GM19328 (cell line): ENCODE measurements around the gene USP16.
"Not testable (repeated sequence)": the region's sequence is repeated elsewhere in the genome, so short reads cannot be mapped to it uniquely, and the experiment has no call there.

Source experiments
- ATAC-seq: cut with Tn5 transposase; IDR thresholded peaks from one replicate; pipeline ENCODE4 v1.9.1; 2021; ENCODE audit warnings: mild to moderate bottlenecking, moderate library complexity; ENCODE audit not compliant: unreplicated experiment

Gene USP16

DNA sequence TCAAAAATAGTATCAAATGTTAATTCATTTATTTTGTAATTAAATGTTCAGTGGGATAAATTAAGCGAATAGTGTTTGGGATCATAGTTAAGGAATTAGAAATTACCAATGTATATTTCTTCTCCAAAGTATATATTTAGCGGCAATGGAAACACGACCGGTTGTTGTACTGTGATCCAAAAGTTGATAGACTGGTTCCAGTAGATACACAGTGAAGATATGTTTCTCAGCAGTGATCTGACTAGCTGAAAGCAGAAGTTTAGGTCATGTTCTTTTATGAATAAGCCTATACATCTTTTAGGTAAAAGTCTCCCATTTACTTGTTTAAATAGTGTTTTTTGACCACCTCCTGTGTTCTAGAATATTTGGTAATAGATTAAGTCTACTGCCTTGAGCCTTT is 8.8 kb downstream of the USP16 start:
- no peak for ATAC-seq

DNA sequence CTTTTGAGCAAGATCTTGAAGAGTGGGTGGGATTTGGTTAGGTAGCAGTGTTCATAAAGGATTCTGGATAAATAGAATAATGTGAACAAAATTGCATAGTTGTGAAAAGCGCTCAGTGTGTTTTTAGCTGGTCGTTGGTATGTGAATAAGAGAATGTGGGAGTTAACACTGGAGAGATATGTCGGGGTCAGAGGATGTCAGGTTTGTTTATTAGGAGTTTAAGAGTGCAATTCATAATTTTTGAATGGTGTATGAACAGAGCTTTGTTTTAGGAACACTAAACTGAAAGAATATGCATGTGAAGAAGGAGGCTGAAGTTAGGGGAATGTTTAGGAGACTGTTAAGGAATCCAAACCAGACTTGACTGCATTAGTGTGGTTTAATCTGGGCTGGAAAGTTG is 9.4 kb downstream of the USP16 start:
- ATAC-seq = no peak

DNA sequence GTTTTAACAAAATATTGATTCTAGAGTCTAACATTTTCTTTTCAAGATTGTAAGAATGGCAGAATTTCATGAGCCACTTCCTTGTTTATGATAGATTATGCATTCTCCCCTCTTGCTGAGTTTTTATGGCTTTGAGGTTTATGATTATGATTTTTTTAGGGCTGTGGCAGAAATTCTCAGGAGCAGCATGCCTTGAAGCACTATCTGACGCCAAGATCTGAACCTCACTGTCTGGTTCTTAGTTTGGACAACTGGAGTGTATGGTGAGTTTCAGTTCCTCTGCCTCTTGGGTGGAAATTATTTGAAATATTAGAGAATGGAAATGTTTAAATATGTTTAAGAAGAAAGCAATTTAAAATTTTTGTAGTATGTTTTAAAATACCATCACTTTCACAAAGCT is 10.2 kb downstream of the USP16 start:
- ATAC-seq = no peak

DNA sequence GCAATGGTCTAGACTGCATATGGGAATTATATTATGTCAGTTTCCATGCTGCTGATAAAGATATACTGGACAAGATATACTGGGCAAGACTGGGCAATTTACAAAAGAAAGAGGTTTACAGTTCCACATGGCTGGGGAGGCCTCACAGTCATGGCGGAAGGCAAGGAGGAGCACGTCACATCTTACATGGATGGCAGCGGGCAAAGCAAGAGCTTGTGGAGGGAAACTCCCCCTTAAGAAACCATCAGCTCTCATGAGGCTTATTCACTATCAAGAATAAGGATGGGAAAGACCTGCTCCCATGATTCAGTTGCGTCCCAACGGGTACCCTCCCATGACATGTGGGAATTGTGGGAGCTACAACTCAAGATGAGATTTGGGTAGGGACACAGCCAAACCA is 27.8 kb downstream of the USP16 start:
- ATAC-seq = no peak

DNA sequence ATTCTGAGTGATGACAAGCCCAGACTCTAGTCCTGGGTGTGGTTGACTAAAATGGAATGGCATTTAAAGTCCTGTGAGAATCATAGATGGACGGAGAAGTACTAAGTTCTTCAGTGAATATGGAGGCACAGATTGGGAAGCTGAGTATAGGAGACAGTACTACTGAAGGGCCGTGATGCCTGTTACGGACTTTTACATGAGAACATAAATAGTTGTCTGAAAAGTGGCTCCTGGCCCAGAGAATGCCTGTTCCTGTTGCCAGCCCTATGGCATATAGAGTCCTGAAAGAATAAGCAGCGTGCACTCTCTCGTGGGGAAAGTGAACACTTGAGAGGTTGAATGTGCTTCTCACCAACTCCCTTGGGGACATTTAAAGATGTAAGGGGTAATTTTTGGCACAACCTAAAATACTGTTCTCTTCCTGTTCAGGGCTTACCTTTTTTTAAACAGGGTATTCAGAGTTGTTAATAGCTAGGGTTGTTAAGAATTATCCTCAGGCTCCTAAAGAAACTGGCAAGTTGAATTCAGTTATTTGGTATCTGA is 28.6 kb downstream of the USP16 start:
- ATAC-seq = no peak

DNA sequence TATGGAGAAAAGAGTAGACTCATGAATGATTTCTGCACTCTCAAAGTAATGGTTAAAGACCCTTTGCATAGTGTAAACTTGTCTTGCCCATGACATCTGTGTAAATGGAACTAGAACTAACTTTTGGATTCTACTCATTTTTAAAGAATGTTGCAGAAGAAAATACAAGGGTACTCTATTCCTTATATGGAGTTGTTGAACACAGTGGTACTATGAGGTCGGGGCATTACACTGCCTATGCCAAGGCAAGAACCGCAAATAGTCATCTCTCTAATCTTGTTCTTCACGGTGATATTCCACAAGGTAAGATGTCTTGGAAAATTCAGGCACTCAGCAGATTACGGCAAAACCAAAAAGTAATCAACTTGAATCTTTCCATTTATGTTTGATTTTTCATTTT is 29.2 kb downstream of the USP16 start:
- no peak for ATAC-seq

DNA sequence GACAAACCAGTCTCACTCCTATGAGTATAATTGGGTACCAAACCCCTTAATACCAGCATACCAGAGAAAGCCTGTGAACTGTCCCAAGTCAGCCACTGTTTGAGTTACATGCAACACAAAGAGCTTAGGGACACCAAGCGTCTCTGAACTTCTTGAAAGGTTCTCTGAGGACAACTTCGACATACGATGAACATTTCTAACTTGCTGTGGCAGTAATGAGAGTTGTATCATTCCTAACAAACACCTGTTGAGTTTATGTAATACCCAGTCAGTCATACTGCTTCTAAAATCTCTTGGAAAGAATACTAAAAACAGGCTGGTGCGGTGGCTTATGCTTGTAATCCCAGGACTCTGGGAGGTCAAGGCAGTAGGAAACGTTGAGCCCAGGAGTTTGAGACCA is 30.6 kb downstream of the USP16 start:
- no peak for ATAC-seq

DNA sequence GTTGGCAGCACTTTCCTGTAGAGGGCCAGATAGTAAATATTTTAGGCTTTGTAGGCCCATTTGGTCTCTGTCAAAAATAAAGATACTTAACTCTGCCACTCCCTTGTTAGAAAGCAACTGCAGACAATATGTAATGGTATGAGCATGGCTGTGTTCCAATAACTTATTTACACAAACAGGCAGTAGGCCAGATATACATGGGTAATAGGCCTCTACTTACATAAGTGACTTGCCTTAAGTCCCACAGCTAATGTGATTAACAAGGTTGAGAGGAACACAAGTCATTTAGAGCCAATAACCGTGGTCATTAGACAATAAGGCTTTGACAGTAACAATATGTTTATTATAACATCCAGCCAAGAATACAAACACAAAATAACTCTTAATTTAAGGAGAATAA is 31.5 kb downstream of the USP16 start:
- no peak for ATAC-seq

DNA sequence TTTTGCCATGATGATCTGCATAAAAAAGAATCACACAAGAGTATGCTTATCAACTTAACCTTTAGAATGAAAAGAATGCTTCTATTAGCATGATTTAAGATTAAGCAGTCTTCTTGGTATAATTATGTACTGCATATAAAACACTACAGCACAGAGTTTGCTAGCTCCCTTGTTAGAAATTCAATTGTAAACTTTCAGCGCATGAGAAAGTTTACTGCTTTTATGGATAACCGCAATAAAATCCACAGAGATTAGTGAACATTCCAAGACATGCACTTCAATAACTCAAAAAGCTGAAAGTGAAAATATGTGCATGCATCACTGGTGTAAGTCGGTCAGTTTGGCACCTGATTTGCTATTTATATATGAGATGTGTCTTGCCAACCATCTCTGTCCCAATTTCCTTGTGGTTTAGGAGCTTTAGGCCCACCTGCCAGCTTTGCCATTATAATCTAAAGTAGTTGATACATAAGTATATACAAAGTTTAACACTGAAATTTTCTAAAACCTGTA is 32.1 kb downstream of the USP16 start:
- no peak for ATAC-seq

DNA sequence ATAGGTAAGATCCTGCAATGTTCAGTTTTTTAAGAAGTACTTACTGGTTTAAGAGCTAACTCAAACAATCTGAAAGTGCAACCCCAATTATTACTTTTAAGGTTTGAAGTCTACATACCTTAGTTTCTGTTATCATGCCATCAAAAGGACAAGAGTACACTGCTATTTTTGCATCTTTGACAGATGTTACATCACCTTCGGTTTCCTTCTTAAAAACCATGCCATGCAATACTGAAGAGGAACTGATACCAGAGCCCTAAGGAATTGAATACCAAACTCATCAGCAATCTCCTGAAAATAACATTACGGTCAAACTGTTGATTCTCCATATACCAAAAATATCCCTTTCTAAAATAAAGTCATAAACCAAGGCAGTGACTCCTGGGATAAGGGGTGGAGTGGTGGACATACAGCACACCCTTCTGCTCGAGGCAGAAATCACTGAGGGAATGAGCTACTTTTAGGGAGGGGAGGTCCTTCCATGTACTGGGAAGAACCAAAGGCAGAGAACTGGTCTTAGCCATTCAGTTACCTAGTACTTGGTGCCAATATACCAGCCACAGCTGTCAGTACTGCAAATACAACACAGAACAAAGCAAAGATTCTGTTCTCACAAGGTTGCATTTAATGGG is 40.5 kb downstream of the USP16 start:
- peak; percentile 93 for ATAC-seq

DNA sequence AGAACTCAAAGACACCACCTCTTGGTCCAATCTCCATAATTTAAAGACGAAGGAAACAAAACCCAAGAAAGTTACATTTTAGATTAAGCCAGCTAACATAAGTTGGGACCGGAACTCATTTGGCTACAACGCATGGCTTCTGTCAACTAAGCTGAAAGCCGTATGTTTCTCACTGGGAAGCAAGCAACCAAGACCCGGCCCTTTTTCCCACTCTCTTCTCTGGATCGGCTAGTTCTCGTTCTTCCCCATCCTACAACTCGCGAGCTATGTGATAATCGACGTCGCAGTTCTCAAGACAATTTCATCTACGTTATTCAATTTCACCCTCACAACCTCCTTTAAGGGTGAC is 48.4 kb downstream of the USP16 start:
- no peak for ATAC-seq

DNA sequence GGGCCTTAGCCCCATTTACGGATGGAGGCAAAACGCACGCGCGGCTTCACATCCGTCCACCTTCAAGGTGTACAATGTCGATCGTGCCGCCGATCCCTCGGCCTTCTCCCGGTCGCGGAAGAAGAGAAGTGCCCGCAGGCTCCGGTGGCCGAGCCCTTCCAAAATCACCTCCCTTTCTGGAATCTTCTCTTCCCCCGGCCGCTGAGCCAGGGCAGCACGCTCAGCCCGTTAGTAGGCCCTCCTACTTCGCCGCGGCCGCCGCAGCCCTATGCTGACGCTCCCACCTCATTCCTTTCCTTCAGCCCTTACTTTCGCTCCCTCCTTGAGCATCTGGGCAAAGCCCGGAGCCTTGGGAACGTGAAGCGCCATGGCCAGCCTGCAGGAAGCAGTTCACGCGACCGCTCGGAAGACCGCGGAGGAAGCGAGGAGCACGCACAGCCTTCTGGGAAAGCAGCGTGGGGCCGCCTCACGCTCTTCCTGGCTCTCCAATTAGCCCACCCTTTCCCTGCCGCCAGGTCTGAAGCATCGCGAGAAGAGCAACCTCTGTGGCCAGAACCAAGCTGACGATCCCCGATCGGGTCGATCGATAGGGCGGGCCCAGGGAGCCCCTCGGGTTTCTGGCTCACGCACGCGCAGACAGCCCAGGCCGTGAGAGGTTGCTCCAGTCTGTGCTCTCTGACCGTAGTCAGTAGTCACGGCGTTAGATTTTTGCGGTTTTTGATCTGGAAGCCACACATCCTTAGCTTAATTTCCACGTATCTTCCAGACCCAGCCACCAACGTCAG is 48.9 kb downstream of the USP16 start, which contains the start of gene CCT8:
Gene CCT8 (minus strand): TSS at position 427 of the 785 bp plus-strand sequence. CDS start 58 bp downstream, at position 369.
- ATAC-seq = peak; percentile 88

DNA sequence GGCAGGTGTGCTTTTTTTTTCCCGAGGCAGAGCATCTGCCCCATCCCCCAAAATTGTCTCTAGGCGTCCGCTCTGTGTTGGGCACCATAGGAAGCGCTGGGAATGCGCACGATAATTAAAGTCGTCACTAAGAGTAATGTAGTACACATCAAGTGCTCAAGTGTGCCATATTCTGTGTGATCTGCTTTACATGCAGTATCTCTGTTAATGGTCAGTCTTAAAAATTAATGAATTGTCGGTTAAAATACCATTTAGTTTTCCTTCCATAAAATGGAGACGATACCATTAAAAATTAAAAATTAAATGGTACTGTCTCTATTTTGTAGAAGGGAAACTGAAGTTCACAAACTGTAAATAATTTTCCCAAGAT is 49.5 kb downstream of the USP16 start:
- peak; percentile 18 for ATAC-seq

DNA sequence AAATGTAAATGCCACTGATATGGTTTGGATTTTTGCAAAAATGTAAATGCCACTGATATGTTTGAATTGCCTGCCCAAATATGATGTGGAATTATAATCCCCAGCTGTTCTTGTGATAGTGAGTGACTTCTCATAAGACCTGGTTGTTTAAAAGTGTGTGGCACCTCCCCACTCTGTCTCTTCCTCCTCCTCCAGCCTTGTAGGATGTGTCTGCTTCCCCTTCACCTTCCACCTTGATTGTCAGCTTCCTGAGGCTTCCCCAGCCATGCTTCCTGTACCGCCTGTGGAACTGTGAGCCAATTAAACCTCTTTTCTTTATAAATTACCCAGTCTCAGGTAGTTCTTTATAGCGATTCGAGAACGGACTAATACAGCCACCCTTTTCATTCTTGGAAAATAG is 50.3 kb downstream of the USP16 start:
- ATAC-seq = no peak

DNA sequence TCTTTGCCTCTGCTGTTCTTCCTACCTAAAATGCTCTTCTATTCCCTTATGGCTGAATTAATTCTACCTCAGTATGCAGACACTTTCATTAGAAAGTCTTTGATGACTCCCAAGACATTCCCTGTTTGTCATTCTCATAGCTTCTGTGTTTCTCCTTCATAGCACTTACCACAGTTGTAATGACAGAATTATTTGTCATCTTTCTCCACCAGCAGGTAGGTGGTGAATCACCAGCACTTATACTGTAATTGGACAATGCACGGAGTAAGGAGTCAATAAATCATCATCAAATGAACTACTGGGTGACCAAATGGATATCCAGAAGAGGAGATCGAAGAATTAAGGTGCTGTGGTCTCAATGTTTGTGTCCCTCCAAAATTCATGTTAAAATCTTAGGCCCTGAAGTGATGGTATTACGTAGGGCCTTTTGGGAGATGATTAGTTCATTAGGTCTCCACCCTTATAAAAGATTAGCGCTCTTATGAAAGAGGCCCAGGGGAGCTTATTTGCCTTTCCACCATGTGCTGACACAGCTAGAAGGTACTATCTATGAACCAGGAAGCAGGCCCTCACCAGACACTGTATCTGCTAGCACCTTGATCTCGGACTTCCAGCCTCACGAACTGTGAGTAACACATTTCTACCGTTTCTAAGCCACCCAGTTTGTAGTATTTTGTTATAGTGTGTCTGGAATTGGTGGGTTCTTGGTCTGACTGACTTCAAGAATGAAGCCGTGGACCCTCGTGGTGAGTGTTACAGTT is 51.4 kb downstream of the USP16 start:
- ATAC-seq = no peak

DNA sequence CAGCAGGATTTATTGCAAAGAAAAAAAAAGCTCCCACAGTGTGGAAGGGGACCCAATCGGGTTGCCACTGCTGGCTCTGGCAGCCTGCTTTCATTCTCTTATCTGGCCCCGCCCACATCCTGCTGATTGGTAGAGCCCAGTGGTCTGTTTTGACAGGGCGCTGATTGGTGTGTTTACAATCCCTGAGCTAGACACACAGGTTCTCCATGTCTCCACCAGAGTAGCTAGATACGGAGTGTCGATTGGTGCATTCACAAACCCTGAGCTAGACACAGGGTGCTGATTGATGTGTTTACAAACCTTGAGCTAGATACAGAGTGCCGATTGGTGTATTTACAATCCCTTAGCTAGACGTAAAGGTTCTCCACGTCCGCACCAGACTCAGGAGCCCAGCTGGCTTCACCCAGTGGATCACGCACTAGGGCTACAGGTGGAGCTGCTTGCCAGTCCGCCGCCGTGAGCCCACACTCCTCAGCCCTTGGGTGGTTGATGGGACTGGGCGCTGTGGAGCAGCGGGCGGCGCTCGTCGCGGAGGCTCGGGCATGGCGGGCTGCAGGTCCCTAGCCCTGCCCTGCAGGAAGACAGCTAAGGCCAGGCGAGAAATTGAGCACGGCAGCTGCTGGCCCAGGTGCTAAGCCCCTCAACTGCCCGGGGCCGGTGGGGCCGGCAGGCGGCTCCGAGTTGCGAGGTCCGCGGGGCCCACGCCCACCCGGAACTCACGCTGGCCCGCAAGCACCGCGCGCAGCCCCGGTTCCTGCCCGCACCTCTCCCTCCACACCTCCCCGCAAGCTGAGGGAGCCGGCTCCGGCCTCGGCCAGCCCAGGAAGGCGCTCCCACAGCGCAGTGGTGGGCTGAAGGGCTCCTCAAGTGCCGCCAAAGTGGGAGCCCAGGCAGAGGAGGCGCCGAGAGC is 52.5 kb downstream of the USP16 start:
- ATAC-seq = not testable (repeated sequence)

DNA sequence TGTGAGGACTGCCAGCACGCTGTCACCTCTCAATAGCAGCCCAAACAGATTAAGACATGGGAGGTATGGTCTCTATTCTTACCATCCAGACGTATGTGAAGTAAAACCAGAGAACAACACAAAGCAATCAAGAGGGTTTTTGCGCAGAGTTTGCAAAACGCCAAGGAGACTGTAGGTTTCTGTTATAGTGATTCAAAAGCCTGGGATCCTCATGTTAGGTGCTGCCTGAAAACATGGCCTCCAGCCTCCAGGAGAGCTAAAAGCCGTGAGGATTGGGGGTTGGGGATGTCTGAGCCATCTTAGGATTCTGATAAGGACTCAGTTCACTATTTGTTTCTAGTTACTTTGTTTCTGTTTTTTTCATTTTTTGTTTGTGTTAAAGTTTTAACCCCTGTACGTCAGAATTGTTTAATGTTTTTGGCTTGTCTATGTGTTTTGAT is 53.2 kb downstream of the USP16 start:
- ATAC-seq = no peak

DNA sequence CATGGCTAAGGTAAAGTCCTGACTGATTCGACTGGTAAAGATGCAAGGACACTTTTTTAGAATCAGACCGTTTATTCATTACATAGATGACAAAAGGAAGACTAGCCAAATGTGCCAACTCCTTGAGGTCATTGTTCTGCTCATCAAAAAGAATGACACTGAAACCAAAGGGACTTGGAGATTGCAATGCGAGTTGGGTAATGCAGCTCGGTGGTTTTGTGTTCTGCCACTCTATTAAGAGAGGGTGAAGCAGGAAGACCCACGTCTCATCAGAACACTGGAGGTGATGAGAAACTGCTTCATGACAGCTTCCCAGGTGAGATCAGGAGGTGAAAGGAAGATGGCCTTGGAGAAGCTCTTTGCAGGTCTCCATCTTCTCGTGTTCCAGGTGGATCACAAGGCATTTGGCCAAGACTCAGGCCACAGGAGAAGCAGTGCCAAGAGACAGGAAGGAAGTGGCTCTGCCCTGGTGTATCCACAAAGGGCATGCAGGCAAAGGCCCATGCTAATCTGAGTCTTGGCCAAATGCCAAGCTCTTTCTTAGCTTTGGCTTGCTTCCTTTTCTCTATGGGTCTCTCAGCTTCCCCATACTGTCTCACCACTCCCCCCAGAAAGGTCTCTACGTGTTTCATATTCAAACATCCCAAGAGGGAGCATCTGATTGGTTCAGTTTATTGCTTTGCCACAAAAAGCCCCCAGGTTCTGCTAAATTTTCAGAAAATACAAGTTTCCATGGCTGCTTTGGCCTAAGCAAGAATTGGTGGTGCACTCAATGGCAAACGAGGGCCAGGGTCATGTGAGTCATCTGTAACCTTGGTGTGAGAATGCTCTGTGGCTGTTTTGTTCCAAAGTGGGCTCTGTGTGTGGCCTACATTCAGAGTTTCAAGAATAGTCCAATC is 54.6 kb downstream of the USP16 start:
- peak; percentile 48 for ATAC-seq

DNA sequence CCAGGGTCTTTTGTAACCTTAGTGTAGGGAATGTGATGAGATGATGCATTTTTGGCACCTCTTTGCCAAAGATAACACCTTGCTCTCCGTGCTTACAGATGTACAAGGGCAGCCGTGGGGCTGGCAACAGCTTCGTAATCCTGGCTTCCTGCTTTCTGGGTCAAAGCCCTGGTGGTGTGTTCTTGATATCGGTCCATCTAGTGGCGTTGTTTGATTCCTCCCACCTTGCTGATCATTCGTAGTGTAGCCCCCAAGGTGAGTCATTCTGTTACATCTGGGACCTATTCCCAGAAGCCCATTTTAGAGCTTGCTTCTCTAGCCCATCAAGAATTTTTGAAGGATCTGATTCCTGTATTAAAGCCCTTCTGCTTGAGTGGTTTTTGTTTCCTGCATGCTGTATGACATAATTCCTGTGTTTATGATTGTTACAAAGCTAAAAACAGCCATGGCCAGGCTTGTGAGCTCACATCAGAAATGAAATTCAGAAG is 56.0 kb downstream of the USP16 start:
- no peak for ATAC-seq
